HG03442 (cell line): Measurements from ENCODE around the gene CXorf58.
"Not testable (repeated sequence)": the region's sequence is repeated elsewhere in the genome, so short reads cannot be mapped to it uniquely, and the experiment has no call there.

Experiments used
- ATAC-seq: cut with Tn5 transposase; IDR thresholded peaks from one replicate; pipeline ENCODE4 v1.9.1; 2021; ENCODE audit warnings: mild to moderate bottlenecking, moderate library complexity; ENCODE audit not compliant: unreplicated experiment

The CXorf58 gene

DNA sequence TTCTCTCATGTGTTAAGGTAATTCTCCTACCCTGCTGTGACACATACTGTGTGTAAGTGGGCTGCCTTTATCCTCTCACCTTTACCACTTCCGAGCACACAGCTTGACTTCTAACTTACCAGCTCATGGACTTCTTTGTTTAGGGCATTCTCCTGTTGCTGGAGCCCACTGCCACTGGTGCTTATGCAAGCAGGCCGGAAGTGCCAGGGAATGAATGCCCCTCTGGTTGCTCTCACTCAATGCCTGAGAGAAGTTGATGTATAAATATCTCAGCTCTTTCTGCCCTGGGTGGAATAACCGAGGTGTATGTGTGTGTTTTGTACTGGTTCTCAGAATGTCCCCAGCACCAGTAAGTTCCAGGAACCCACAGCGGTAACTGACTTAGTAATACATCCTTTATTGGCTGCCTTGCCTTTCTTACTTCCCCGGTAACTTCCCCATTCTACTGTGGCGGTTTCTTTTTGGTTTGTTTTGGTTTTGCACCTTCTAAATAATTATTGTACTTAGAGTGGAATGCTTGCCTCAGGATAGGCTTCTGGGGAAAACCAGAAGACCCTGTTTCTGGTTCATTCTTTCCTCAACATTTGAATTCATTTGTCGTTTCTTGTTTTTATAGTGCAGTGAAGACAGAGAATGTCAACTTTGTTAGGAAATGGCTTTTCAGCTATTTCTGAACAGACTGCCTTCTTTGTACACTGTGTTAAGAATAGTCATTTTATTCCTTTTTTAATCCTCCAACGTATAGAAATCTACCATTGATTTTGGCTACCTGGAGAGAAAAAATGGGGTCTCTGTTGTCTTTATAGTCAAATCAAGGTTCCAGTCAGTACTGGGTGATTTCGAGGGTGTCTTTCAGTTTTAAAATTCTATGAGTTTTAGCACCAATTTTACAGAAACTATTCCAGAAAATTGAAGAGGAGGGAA, 45.4 kb downstream of the CXorf58 start:
- peak; percentile 95 for ATAC-seq

DNA sequence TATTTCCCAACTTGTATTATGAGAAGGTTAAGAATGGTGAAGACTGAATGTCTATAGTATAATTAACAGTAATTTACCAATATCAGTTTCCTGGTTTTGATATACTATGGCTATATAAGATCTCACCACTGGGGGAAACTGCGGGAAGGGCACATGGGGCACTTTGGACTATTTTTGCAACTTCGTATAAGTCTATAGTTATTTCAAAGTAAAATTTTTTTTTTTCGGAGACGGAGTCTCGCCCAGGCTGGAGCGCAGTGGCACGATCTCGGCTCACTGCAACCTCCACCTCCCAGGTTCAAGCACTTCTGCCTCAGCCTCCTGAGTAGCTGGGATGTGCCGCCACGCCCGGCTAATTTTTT, 46.1 kb downstream of the CXorf58 start:
- ATAC-seq: no peak

DNA sequence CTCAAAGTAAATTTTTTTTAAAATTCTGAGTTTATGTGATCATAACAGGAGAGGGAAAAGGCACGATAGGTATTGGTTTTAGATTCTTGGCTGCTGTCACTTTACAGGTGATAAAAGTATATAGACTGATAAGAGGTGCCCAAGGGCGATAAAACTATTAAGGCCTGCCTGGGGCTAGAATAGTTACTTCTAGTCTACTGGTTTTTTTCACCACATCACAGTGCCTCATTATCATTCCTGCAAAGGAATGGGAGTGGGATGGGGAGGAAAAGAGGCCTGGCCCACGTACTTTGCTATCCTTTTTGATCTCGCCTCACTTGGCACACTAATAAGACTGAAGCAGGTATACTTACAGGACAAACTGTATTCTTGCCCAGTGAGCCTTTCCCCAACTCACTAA, 46.6 kb downstream of the CXorf58 start:
- ATAC-seq: no peak

DNA sequence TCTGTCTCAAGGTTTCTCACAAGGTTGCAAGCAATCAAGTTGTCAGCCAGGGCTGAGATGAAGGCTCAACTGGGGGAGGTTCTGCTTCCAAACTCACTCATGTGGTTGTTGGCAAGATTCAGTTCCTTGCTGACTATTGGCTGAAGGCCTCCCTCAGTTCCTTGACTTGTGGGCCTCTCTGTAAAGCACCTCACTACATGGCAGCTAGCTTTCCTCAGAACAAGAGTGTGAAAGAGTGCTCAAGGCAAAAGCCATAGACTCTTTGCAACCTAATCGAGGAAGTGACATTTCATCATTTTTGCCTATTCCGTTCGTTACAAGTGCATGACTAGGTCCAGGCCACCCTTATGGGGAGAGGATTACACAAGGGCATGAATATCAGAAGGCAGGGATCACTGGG, 52.0 kb downstream of the CXorf58 start:
- ATAC-seq: no peak

DNA sequence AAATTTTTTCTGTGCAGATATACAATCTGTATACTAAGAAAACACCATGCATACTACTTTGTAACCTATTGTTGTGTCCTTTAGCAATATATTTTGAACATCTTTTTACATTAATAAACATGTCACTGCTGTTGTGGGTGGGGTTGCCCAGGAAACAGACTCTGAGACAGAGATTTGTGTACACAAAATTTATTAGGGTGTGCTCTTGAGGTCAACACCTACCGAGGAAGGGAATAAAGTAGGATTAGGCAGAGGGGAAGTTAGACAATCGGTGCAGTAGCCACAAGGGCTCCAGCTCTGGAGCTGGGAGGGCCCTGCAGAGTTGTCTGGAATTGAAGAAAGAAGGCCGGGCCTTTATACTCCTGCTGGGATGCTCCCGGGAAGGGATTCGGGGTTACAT, 56.4 kb downstream of the CXorf58 start:
- no peak for ATAC-seq

DNA sequence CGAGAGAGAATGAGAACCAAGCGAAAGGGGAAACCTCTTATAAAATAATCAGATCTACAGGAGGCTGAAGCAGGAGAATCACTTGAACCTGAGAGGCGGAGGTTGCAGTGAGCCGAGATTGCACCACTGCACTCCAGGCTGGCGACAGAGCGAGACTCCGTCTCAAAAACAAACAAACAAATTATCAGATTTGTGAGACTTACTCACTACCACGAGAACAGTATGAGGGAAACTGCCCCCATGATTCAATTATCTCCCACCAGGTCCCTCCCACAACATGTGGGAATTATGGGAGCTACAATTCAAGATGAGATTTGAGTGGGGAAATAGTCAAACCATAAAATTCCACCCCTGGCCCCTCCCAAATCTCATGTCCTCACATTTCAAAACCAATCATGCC, 57.8 kb downstream of the CXorf58 start:
- not testable (repeated sequence) for ATAC-seq

DNA sequence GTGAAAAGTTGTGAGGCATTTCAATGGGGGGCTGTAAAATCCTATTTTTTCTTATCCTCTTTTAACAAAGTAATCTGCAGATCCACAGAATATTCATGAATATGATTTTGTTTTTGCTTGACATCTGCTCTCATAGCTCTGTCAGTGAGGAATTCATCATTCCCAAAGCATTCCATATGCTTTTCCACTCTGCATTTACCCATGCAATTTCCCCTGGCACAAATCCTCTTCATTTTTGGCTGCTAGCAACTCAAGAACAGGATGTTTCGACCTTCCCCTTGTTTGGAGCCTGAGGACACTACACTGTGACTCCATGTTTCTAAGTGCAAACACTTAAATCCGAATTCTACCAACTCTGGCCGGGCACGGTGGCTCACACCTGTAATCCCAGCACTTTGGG, 70.7 kb downstream of the CXorf58 start:
- no peak for ATAC-seq

DNA sequence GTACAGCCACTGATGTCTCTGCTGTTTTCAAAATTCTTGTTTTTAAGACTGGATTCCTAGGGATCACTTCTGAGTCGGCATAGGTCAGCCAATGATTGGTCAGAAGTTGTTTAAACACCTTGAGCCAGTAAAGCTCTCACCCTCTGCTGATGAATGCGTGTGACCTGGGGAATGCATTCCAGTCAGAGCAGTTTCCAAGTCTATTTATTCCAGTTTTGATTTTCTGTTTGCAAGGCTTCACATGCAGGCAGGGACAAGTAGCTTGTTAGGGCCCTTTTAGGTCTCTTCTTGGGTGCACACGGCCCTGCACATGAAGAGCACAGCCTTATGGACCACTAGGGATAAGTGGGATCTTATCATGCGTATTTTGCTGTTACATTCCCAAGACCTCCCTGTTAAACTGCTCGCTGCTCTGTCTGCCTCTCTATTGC, 72.2 kb downstream of the CXorf58 start:
- ATAC-seq: no peak

DNA sequence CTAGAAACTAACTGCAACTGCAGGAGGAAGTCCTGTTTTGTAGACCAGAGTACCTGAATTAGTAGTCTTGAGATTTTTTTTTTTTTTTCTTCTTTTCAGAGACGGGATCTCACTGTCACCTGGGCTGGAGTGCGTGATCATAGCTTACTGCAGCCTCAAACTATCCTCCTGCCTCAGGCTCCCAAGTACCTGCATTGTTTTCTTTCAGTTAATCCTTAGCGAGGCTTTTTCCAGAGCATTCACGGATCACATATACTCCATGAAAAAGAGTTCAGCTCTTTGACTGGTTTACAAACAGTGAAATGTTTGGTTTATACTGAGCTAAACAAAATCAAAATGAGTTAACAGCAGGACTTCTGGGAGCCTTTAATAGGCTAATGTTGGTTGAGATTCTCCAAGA, 73.4 kb downstream of the CXorf58 start:
- ATAC-seq: no peak

DNA sequence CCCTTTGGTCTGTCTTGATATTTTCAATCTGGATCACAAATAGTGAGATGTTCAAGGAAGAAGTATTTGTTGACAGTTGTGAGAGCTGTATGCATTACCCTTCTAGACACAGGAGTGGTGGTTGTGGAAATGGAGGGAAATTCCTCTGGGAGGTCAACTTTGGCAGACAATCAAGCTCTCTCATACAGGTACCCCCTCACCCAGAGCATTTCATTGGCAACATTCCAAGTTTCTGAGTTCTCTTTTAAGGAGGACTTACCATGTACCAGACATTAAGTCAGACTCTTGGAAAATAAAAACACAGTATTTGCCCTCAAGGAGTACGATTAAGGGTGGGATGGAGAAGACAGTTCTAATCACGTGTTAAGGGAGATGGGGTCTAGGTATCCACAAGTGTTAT, 73.9 kb downstream of the CXorf58 start:
- no peak for ATAC-seq

DNA sequence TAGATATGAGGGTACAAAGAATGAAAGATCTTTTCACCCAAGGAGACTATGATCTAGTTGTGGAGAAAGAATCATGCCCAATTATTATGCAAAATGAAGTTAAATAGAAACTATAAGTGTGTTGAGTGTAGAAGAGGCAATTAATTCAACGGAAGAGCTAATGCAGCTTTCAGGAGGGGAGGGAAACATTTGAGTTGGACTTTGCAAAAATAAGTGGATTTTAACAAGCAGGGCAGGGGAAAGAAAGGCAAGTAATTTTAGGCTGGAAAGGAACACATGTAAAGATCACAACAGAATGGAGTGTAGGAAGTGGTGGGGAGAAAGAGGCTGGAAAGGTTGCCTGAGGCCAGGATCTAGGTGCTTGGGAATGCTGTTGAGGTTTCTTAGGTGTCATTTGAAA, 75.1 kb downstream of the CXorf58 start:
- no peak for ATAC-seq
